Stimulated activated CD4-positive, alpha-beta T cell treated with anti-CD3 and anti-CD28 coated beads, Interleukin-4, amount 100 ng/mL, for 24 hours (primary cell): ENCODE measurements around the gene SMPD1.
A peak's percentile ranks its signal among the peaks of the same experiment; 100 is the strongest.
"Not testable (repeated sequence)": the region's sequence is repeated elsewhere in the genome, so short reads cannot be mapped to it uniquely, and the experiment has no call there.

Experiments
- DNase-seq: peaks from one replicate; pipeline ENCODE4 v3.0.0-alpha.2; 2020

The SMPD1 gene

GRCh38 chr11:6390718-6391469 lies 620 bp downstream of the SMPD1 start:
- DNase-seq = no peak

GRCh38 chr11:6391537-6392134 lies 1.4 kb downstream of the SMPD1 start:
- no peak for DNase-seq

GRCh38 chr11:6392251-6392650 lies 2.0 kb downstream of the SMPD1 start:
- not testable (repeated sequence) for DNase-seq

- no peak for DNase-seq
Observed at GRCh38 chr11:6393989-6394670, 3.9 kb downstream of the SMPD1 start.

GRCh38 chr11:6395470-6396060 lies 5.3 kb downstream of the SMPD1 start:
- DNase-seq = no peak

- DNase-seq = no peak
Observed at GRCh38 chr11:6397156-6397555, 6.9 kb downstream of the SMPD1 start.

GRCh38 chr11:6397636-6398035 lies 7.4 kb downstream of the SMPD1 start:
- no peak for DNase-seq

- no peak for DNase-seq
Observed at GRCh38 chr11:6400431-6401345, 10.4 kb downstream of the SMPD1 start.

- no peak for DNase-seq
Observed at GRCh38 chr11:6401464-6401863, 11.2 kb downstream of the SMPD1 start.

- no peak for DNase-seq
Observed at GRCh38 chr11:6402061-6402470, 11.8 kb downstream of the SMPD1 start.

- peak; percentile 67 for DNase-seq
Observed at GRCh38 chr11:6402561-6402981, 12.3 kb downstream of the SMPD1 start.

GRCh38 chr11:6403539-6403938 lies 13.3 kb downstream of the SMPD1 start:
- DNase-seq = no peak

GRCh38 chr11:6404342-6405051 lies 14.2 kb downstream of the SMPD1 start:
- no peak for DNase-seq

GRCh38 chr11:6405052-6405667 lies 14.9 kb downstream of the SMPD1 start:
- DNase-seq = no peak

- DNase-seq = no peak
Observed at GRCh38 chr11:6405846-6406245, 15.6 kb downstream of the SMPD1 start.

GRCh38 chr11:6406370-6406769 lies 16.1 kb downstream of the SMPD1 start:
- no peak for DNase-seq

- no peak for DNase-seq
Observed at GRCh38 chr11:6410695-6411430, 20.6 kb downstream of the SMPD1 start.

GRCh38 chr11:6411594-6412031 lies 21.3 kb downstream of the SMPD1 start:
- no peak for DNase-seq

- peak; percentile 74 for DNase-seq
Observed at GRCh38 chr11:6413791-6414201, 23.5 kb downstream of the SMPD1 start.

- no peak for DNase-seq
Observed at GRCh38 chr11:6414874-6415328, 24.6 kb downstream of the SMPD1 start.
